Stimulated activated CD8-positive, alpha-beta memory T cell treated with anti-CD3 and anti-CD28 coated beads, Interleukin-7, amount 100 ng/mL, for 4 hours (primary cell): ENCODE measurements around the gene MAP2K3.

Source experiments
- DNase-seq, 2 donors: peaks; one replicate each; pipeline ENCODE4 v3.0.0-alpha.2; 2020; ENCODE audit warnings: low read depth in 2 of 2

MAP2K3 gene

DNA sequence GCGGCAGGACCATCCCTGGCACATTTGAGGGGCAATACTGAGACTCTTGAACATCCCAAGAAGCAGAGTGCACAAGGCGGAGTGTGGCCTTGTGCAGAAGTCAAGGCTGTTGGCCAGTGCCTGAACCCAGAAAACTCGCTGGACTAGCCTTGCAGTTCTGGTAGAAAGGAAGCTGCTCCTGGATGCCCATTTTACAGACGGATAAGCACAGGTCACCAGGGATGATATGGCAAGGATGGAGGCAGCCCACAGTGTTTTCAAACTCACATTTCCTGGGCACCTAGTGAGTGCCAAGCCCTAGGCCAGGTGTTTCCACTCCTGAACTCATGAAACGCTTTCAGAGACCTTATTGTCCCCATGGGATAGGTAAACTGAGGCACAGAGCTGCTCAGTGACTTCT, 1.7 kb upstream of the MAP2K3 start:
- DNase-seq: no peak

GRCh38 chr17:21283482-21284318, 811 bp upstream of the MAP2K3 start:
- no peak for DNase-seq

GRCh38 chr17:21285164-21286065, 904 bp downstream of the MAP2K3 start:
- no peak for DNase-seq

- DNase-seq: no peak
These were observed 1.7 kb downstream of the MAP2K3 start for GRCh38 chr17:21286066-21286770.

DNA sequence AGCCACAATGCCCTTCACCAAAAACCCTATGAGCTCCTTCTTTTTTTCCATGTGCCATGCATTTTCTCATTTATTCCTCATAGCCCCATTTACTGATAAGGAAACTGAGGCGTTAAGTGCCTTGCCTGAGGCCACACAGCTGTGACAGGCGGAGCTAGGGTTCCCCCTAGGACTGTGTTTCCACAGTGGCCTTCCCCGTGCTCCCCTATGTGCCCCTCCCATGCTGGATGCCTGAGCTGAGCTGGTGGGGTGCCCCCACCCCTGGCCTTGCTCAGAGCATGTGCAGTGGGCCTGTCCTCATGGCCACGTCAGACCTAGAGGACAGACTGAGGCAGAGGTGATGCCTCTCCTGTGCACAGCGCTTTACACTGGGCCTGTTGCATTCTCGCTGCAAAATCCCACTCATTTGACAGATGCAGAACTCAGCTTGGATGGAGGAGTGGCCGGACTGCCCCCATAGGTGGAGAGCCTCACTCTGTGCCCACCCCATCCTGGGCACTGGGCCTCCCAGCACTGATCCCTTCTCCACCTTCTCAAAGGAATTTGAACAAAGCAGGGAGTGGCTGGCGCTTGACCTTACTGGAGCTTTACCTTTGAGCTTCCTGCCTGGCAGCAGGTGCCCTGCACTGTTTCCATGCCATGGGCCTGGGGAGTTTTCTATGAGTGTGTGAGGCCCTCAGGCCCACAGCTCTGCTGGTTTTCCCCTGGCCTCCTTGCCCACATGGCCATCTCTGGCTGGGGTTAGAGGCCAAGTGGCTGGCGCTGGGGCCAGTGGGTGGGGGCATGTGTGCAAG, 2.6 kb downstream of the MAP2K3 start:
- peak in 1 of 2 donors; percentile 38 for DNase-seq

DNA sequence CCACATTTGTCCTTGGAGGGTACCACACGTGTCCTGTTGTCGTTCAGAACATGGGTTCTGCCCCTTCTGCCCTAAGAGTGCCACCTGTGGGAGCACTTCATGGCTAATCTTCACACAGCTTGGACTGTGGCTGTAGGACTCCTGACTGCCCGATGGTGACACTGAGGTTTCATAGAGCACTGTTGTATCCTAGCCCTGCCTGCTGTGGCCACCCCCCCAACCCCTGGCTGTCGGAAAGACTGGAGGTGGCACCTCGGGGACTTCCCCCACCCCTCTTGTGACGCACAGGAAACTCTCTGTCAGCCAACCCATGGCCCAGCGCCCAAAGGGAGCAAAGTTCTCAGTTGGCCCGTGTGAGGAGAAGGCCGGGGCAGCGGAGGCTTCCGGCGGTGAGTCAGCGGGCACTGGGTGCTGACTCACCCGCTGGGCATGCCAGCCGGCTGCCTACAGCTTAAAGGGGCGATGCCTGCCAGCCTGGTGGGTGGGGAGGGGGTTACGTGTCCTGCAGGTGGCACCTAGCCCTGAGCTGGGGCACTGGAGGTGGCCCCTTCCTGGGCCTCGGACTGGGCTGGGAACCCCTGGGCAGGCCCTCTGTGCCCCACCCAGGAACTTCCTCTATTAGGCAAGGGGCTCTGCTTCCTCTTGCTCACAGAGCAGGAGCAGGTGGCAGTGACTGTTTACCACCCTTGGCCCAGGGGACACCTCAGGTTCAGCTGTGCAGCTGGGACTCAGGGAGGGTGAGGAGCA, 3.4 kb downstream of the MAP2K3 start:
- DNase-seq: peak; percentile 97

DNA sequence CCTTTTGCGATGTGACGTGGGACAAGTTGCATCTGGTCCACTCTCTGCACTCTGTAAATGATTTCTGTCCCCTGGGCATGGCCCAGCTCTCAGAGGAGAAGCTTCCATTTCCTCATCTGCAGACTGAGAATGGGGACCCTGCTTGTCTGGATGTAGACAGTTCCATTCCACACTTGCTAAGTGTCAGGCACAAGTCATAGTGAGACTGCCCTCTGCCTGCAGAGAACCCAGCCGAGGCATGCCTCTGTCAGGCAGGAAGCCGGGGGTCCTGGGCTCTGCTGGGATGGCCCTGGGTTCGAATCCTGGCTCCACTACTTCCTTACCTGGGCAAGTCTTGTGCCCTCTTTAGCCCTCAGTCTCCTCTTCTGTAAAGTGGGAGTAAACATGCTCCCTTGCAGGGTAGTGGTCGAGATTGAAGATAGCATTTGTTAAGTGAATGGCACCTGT, 4.1 kb downstream of the MAP2K3 start:
- no peak for DNase-seq

GRCh38 chr17:21289175-21289901, 4.8 kb downstream of the MAP2K3 start:
- DNase-seq: no peak

DNA sequence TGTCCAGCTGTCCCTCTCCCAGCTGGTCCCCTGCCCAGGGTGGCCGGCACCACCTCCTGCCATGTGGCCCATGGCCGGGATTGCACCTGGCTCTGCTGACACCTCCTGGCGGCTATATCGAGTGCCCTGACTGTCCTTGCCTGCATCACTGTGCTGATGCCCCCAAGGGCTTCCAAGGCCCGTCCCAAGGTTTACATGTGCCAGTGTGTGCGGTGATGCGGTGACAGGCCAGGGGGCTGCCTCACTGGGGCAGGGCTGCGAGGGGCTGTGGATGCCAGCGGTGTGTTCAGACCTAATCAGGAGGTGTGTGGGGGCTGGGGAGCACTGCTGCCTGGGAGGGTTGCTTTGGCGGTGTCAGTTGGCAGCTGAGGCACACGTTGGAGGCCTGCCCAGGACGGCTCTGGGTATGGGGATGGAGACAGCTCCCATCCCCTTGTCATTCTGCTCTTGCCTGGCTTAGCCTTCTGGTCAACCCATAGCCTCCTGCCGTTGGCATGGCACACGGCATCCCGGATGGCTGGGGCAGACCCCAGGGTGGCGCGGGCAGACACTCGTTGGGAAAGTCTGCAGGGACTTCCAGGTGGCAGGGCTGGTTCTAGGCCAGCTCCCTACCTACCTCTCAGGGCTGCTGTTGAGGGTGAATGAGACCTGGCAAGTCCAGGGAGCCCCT, 5.5 kb downstream of the MAP2K3 start:
- no peak for DNase-seq

GRCh38 chr17:21291357-21291756, 6.8 kb downstream of the MAP2K3 start:
- no peak for DNase-seq

DNA sequence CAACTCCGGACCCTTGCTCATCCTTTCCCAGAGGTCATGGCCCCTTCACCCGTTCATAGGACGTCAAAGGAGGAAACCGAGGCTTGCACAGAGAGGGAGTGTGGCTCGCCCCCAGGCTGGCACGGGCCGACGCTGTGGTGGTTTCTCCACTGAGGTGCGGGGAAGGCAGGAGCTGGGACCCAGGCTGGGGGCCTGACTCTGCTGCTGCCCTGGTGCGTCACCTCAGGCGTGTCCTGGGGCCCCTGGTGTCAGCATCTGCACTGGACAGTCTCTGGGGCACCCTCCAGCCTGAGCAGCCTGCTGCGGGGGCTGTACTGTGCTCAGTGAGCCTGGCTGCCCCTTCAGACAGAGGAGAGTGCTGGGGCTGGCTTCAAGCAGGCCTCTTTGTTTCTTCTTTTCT, 7.4 kb downstream of the MAP2K3 start:
- no peak for DNase-seq

- no peak for DNase-seq
These were observed 8.6 kb downstream of the MAP2K3 start for GRCh38 chr17:21292867-21293830.

DNA sequence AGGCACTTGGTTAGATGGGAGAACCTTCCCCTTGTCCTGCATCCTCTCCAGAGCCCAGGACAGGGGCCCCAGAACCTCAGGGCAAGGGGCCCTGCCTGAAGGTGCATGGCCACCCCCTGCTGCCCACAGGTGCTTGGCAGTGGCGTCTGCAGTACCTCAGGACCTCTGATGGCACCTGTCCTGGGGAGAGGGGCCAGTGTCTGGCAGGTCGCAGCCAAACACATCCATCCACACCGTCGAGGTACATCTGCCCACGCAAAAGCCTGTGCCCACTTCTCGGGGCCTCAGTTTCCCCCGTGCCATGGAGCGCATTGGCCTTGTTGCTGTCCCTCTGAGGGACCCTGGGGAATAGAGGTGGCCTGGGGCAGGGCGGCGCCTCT, 9.3 kb downstream of the MAP2K3 start:
- no peak for DNase-seq

DNA sequence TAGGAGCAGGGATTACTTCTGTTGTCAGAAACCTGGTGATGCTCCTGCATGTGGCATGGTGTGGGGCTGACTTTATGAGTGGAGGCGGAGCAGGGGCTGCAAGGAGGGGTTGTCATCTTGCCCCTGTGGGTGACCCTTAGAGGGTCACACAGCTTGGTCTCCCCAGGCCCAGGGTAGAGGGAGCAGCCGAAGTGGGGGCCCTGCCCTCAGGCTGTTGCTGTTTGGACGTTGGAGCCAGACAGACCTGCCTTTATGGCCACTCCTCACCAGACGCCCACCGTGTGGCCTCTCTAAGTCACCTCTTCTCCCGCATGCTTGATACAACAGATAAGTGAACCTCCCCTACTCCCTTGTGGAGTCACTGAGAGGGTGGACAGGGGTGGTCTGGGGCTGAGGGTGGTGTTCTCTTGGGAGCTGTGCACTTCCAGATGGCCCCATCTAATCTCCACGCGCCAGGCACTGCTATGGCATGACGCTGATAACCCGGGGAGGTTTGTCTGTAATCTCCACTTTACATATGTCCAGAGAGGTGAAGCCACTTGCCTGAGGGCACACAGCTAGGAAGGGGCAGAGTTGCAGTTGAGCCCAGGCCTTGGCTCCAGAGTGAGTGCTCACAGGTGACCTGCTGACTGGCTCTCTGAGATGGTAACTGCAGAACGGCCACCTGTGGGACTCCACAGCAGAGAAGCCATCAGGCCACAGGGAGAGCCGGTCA, 10.0 kb downstream of the MAP2K3 start:
- DNase-seq: no peak

GRCh38 chr17:21295036-21295952, 10.8 kb downstream of the MAP2K3 start:
- no peak for DNase-seq
